GM03348 (cell line): ENCODE data around the gene AKAP14.
"Not testable (repeated sequence)": the region's sequence is repeated elsewhere in the genome, so short reads cannot be mapped to it uniquely, and the experiment has no call there.

ENCODE experiments used
- DNase-seq: peaks from one replicate; pipeline ENCODE4 v3.0.0; 2012; ENCODE audit warnings: low spot score

Gene AKAP14

DNA sequence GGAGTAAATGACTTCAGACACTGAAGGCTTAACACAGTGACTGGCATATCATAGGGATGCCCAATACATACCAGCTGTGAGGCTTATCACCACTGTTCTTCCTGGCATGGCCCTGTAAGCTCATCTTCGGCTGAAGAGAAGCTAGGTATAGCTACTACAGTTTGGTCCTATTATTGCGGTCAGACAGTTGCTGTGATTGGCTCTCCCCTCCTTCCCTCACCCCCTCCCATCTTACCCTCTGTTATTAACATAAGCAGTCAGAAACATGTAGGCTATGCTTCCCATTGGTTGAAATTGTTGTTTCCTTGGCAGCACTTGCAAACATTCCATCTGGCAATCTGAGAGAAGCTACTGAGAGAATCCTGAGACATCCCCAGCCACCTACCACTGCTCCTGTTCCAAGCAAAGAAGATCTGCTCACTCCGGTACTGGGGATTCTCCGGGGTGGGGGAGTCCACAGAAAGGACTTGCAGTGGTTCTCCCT, at the start of gene AKAP14:
Gene AKAP14 (plus strand): TSS at position 51 of the 484 bp plus-strand sequence. CDS start 7,331 bp downstream, outside the sequence.
- DNase-seq = no peak

DNA sequence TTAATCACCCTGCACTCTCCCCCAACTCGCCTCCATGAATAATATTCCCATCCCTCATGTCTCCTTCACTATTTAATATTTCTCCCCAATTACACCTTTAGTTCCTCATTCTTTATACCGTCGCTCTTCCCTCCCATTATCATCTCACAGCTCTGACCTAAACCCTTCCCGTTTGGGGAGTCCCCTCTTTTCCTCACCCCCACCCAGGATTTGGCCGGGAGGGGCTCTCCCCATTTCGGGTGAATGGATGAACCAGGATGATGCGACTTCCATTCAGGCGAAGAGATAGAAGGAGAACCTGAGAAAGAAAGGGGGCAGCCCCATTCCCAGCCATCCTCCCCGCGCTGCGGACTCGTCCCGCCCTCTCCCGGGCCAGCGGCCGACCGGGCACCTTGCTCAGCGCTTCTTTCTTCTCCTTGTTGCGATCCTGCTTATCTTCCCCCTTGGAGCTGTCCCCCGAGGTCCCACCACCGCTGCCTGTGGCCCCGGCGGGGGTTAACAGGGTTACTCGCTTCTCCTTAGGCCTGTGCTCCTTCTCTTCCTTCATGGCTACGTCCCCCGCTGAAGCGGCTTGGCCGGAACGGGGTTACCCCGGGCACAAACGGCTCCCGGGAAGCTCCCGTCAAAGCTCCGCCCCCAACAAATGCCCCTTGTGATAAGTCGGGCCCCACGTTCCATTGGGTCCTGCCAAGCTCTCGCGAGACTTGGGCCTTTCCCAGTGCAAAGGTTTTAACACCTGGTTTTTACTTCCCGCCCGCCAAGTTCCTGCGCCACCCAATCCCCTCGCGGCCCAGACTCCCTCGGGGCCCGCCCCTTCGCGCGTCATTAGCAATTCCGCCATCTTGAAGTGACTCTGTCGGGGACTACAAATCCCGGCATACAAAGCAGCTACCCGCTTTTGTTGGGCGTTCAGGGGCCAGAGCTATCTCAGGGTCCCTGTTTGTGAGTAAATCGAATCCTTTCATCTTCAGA, 43.0 kb upstream of the AKAP14 start, which contains the start of gene UPF3B:
Gene UPF3B (minus strand): TSS at position 582 of the 972 bp plus-strand sequence. CDS start 35 bp downstream, at position 547.
- DNase-seq = peak; percentile 95

GRCh38 chrX:119853444-119853843, 42.2 kb upstream of the AKAP14 start:
- no peak for DNase-seq

GRCh38 chrX:119870626-119871131, 25.0 kb upstream of the AKAP14 start:
- peak; percentile 29 for DNase-seq

DNA sequence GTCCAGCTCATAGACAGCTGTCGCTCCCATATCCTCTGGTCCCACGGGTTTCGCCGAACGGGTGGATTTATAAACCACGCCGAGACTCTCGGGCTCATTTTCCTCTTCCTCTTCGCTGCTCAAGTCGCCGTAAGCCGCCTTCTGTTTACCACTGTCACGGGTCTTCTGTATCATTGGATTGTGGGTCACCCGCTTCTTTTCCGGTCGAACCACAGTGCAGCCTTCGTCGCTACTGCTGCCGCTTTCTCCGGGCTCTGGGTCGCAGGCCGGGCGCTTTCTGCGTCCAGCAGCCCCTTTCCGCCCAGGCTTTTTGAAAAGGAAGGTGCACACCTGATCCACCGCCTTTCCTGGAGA, 24.5 kb upstream of the AKAP14 start:
- DNase-seq = no peak

GRCh38 chrX:119871599-119872395, 23.9 kb upstream of the AKAP14 start, which contains the start of the genes NDUFA1 and RNF113A:
NDUFA1 (plus strand) TSS chrX:119871832; CDS start chrX:119871912, 80 bp downstream.
RNF113A (minus strand) TSS chrX:119871733; CDS start chrX:119871613, 120 bp downstream.
- peak; percentile 85 for DNase-seq

DNA sequence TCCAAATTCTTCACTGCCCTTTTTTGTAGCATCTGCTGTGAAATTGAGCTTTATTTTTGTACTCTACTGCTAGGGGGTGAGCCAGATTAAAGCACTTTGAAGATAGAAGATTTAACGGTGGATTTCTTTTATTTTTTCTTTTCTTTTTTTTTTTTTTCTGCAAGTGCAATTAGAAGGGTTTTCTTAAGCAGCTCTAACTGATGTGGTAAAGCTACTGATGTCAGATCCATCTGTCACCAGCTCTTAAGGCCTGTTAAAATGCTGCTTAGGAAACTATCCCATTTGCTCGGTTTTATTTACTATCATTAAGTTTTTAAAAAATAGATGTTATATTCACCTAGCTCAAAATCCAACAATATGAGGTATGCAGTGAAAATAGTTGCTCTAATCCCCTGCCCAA, 17.0 kb upstream of the AKAP14 start:
- DNase-seq = no peak

DNA sequence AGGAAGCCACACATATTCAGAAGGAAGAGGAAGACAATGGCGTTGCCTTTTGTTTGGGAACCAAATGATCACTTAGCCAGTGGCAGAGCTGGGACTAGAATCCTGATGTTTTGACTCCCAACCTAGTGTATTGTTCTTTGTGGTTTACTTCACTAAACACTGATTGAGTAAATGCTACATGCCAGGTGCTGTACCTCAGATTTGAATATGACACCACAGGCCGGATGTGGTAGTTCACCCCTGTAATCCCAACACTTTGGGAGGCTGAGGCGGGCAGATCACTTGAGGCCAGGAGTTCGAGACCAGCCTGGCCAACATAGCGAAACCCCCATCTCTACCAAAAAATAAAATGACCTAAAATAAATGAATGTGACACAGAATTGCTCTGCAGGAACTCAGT, 15.6 kb upstream of the AKAP14 start:
- no peak for DNase-seq

- peak; percentile 74 for DNase-seq
These were observed 14.9 kb upstream of the AKAP14 start for GRCh38 chrX:119880552-119881437.

DNA sequence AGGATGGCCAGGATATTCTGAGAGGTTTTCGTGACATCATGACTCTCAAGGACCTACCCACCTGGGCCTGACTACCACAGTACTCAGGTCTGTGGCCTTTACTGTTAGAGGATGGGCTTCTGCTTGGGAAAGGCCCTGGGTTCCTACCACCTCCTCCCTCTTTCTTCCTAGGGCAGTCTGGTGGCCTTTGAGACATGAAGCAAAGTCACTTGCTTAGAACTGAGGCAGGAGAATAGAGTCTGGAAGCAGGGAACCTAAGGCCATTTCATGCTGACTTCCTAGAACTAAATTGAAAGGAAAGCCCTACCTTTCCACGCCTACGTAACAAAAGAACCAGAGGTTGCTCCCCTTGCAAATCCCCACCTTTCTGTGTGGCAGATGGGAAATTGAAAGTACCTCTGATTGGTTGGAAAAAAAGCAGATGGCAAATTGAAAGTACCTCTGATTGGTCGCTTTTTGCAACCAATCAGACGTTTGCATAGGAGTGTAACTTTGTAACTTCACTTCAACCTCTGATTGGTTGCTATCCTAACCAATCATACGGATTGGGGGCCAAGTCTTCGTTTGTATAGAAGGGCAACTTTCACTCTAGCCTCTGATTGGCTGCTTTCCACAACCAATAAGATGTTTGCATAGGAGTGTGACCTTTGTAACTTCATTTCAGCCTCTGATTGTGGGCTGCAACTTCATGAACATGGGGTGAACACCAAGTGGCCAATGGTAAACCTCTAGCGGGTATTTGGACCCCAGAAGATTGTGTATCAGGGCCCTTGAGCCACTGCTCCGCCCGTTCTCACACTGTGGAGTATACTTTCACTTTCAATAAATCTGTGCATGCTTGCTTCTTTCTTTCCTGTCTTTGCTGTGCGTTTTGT, 9.9 kb upstream of the AKAP14 start:
- no peak for DNase-seq

DNA sequence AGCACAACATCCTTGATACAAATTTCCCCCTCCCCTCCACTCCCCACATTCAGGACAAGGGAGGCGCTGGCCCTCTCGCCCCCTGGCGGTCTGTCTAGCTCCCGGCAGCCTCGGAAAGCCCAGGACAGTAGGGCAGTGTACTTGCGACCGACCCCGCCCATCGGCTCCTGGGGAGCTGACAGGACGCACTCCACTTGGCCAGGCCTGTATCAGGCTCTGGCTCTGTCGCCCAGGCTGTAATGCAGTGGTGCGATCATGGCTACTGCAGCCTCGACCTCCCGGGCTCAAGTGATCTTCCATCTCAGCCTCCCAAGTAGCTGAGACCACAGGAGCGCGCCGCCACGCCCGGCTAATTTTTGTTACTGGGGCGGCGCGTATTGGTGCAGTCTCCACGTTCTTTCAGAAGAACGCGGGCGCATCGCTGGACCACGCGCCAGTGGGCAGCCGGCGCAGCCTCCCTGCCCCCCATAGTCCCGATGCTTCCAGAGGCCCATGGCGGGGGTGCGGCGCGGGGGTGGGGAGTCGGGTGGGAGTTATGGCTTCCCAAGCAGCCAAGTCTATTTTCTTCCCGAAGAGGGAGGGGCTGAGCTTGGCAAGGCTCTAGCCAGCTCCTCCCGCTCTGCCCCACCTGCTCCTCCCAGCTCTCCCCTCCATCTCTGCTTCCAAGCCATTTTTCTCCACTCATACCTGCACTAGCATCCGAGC, 7.8 kb upstream of the AKAP14 start:
- peak; percentile 70 for DNase-seq

GRCh38 chrX:119890626-119891025, 5.1 kb upstream of the AKAP14 start:
- DNase-seq = not testable (repeated sequence)

DNA sequence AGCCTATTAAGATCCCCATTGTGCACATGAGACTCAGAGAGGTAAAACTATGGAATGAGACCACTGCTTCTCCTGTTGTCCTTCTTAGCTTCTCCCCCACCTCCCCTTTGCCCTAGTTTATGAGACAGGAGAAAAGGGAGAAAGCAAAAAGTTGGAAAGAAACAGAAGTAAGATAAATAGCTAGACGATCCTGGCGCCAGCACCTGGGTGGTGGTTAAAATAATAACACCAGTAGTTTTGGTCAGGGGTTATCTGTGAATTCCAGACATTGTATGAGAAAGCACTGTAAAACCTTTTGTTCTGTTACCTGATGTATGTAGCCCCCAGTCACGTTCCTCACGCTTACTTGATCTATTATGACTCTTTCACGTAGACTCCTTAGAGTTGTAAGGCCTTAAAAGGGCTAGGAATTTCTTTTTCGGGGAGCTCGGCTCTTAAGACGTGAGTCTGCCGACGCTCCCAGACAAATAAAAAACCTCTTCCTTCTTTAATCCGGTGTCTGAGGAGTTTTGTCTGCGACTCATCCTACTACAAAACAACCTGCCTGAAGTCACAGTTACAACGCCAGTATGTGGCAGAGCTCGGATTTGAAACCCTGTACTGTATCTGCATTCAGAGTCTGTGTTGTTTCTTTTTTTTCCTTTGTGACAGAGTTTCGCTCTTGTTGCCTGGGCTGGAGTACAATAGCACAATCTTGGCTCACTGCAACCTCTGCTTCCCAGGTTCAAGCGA, 3.6 kb upstream of the AKAP14 start:
- DNase-seq = not testable (repeated sequence)

DNA sequence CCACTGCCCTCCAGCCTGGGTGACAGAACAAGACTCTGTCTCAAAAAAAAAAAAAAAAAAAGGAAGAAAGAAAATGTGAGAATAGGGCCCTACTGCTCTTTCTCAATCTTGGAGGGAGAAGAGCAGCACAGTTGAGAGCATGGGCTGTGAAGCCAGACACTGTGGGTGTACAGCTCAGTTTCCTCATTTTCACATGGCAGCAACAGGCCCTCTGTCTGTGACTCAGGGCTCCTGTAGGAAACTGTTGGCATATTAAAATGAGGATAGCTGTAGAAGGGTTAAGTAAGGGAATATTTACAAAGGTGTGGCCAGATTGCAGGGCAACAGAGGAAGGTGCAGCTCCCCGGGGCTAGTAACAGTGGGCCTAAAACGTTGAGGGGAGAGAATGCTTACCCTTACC, 3.4 kb downstream of the AKAP14 start:
- DNase-seq = no peak

DNA sequence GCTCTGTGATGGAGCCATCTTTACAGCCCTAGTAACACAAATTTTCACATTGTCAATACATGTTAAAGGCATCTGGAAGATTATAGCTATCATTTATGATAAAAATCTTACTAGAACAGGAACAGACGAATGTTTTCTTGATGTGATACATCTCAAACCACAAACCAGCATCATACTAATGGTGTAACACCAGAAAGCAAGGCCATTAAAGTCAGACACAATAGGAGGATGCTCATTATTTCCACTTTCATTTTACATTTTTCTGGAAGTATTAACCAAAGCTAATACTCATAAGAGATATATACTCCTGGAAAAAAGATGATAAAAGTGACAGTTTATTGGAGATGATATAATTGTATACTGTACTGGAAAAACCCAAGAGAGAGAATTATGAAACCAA, 5.3 kb downstream of the AKAP14 start:
- no peak for DNase-seq

DNA sequence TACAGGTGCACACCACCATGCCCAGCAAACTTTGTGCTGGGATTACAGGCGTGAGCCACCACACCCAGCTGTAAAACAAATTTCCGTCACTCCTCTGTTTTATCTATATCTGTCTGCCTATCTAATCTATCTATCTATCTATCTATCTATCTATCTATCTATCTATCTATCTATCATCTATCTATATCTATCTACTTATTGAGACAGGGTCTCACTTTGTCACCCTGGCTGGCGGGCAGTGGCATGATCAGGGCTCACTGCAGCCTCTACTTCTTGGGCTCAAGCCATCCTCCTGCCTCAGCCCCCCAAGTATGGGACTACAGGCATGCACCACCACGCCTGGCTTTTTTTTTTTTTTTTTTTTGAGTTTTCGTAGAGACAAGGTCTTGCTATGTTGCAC, 20.6 kb downstream of the AKAP14 start:
- DNase-seq = no peak

DNA sequence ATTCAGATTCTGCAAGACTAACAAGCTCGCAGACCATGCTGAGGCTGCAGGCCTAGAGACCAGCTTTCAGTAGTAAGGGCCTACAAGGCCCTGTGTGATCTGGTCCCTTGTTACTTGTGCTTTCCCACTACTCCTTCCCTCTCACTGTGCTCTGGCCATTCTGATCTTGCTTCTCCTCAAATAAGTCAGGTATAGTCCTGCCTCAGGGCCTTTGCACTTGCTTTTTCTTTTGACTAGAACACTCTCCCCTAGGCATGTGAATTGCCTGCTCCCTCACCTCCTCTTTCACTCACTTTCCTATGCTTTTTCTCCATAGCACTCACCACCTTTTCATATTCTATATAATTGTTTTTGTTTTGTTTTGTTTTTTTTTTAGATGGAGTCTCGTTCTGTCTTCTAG, 22.2 kb downstream of the AKAP14 start:
- DNase-seq = no peak

- DNase-seq = no peak
These were observed 24.3 kb downstream of the AKAP14 start for GRCh38 chrX:119919835-119920585.
